ENCODE data around the gene NDUFA3. TPM values are rescaled to one million over a fixed set of nuclear protein-coding genes. Genes with fewer than 3 reads are reported as not detected.

NDUFA3 gene
- total RNA-seq, 1 experiment from 2014 or later, result 38.8 TPM

Other genes with a start within 250 kb of the NDUFA3 start
- 4.8 and 17.3 TPM in 2 replicates for gene MYADM, start 235.0 kb upstream of the NDUFA3 start, total RNA-seq (2014; rRNA removed; shearing (Covaris generic))
- gene PRKCG, start 220.7 kb upstream of the NDUFA3 start, total RNA-seq (2014; rRNA removed; shearing (Covaris generic)), result not detected in 2 replicates
- not detected in 2 replicates for gene CACNG7, start 193.6 kb upstream of the NDUFA3 start, total RNA-seq (2014; rRNA removed; shearing (Covaris generic))
- 0.04 and 0.14 TPM in 2 replicates for gene CACNG8, start 139.9 kb upstream of the NDUFA3 start, total RNA-seq (2014; rRNA removed; shearing (Covaris generic))
- 0.46 and 1.4 TPM in 2 replicates for gene CACNG6, start 111.2 kb upstream of the NDUFA3 start, total RNA-seq (2014; rRNA removed; shearing (Covaris generic))
- gene VSTM1, start 39.0 kb upstream of the NDUFA3 start, total RNA-seq (2014; rRNA removed; shearing (Covaris generic)), result not detected in 2 replicates
- not detected in 2 replicates for gene TARM1, start 21.5 kb upstream of the NDUFA3 start, total RNA-seq (2014; rRNA removed; shearing (Covaris generic))
- gene OSCAR, start 2.1 kb upstream of the NDUFA3 start, total RNA-seq (2014; rRNA removed; shearing (Covaris generic)), result 0.06 and 2.2 TPM in 2 replicates
- 37.5 and 47.8 TPM in 2 replicates for gene TFPT, start 12.8 kb downstream of the NDUFA3 start, total RNA-seq (2014; rRNA removed; shearing (Covaris generic))
- 106 and 131 TPM in 2 replicates for gene PRPF31, start 12.9 kb downstream of the NDUFA3 start, total RNA-seq (2014; rRNA removed; shearing (Covaris generic))
- gene CNOT3, start 34.9 kb downstream of the NDUFA3 start, total RNA-seq (2014; rRNA removed; shearing (Covaris generic)), result 18.6 and 27.5 TPM in 2 replicates
- gene LENG1, start 56.9 kb downstream of the NDUFA3 start, total RNA-seq (2014; rRNA removed; shearing (Covaris generic)), result 15.6 and 18.4 TPM in 2 replicates
- gene TMC4, start 70.3 kb downstream of the NDUFA3 start, total RNA-seq (2014; rRNA removed; shearing (Covaris generic)), result not detected in 2 replicates
- 88.1 and 139 TPM in 2 replicates for gene MBOAT7, start 86.7 kb downstream of the NDUFA3 start, total RNA-seq (2014; rRNA removed; shearing (Covaris generic))
- 166 and 167 TPM in 2 replicates for gene TSEN34, start 88.5 kb downstream of the NDUFA3 start, total RNA-seq (2014; rRNA removed; shearing (Covaris generic))
- gene RPS9, start 98.0 kb downstream of the NDUFA3 start, total RNA-seq (2014; rRNA removed; shearing (Covaris generic)), result 2,262 and 2,532 TPM in 2 replicates
- gene LILRB3, start 120.2 kb downstream of the NDUFA3 start, total RNA-seq (2014; rRNA removed; shearing (Covaris generic)), result not detected in 2 replicates
- not detected in 2 replicates for gene LILRA6, start 139.9 kb downstream of the NDUFA3 start, total RNA-seq (2014; rRNA removed; shearing (Covaris generic))
- gene LILRB5, start 154.4 kb downstream of the NDUFA3 start, total RNA-seq (2014; rRNA removed; shearing (Covaris generic)), result not detected in 2 replicates
- gene LILRB2, start 178.3 kb downstream of the NDUFA3 start, total RNA-seq (2014; rRNA removed; shearing (Covaris generic)), result not detected in 2 replicates
- not detected in 2 replicates for gene LILRA5, start 210.3 kb downstream of the NDUFA3 start, total RNA-seq (2014; rRNA removed; shearing (Covaris generic))
- not detected in 2 replicates for gene LILRA4, start 236.3 kb downstream of the NDUFA3 start, total RNA-seq (2014; rRNA removed; shearing (Covaris generic))